Colonic mucosa (tissue), 4 donors: Measurements from ENCODE around the gene CBX7. TPM values are rescaled to one million over a fixed set of nuclear protein-coding genes. Genes with fewer than 3 reads are reported as not detected.

Experiments used
- DNase-seq: peaks from one replicate; pipeline ENCODE4 v3.0.0-alpha.2; 2020
- H3K27ac ChIP-seq: fragments of 200-600 bp; one replicate; pipeline ENCODE4 v1.8.0; 2021
- H3K27me3 ChIP-seq: fragments of 200-600 bp; one replicate; pipeline ENCODE4 v1.8.0; 2021
- H3K36me3 ChIP-seq: fragments of 200-600 bp; one replicate; pipeline ENCODE4 v1.8.0; 2021
- H3K4me1 ChIP-seq: fragments of 200-600 bp; one replicate; pipeline ENCODE4 v1.8.0; 2021; ENCODE audit warnings: mild to moderate bottlenecking
- H3K4me3 ChIP-seq: fragments of 200-600 bp; one replicate; pipeline ENCODE4 v1.8.0; 2021
- H3K9ac ChIP-seq, 2 donors: one replicate each; pipeline ENCODE4 v1.7.0; 2013; ENCODE audit warnings: control low read depth in 2 of 2, low read depth in 2 of 2, low read length in 2 of 2
- H3K9me3 ChIP-seq: fragments of 200-600 bp; one replicate; pipeline ENCODE4 v1.8.0; 2021
- intact Hi-C: fragments of 100-400 bp; cut with DNase I; formaldehyde crosslinking; loops from one replicate; pipeline ENCODE4 v1.14.1; 2022
- total RNA-seq, 2 donors: library from RNA; stranded (reverse); fragmentation: NEBNext Ultra II Directional in 1 of 2; extraction: Animal tissue kit (Norgen Biotek cat#: 25700) in 1 of 2; gene quantifications; one replicate each; pipeline ENCODE4 v1.2.1, GENCODE V29; 2021
- TF ChIP-seq, protein P1 (sequence below): fragments of 200-600 bp; IDR thresholded peaks from one replicate; pipeline ENCODE4 v1.8.0; 2022; ENCODE audit warnings: antibody characterized with exemption, mild to moderate bottlenecking
- donor health status: healthy.
- donor health status: DM: no; HTN: no; CAD: no.
- donor health status: DM: no; HTN: no; CAD: no.

The CBX7 gene
- 10 to 100 TPM; 15.0 to 21.1 TPM for total RNA-seq

- H3K36me3 ChIP-seq: no peaks in the 10 kb centered on the region
- intact Hi-C loops: loop anchor here (5.0 kb wide), 1 partner anchor 165 kb away; the partner anchor contains the start of gene RPL3
- H3K4me3 ChIP-seq: peak within 1 kb of the TSS; percentile 65
- peaks cover 18% of the 10 kb centered on the region for H3K27me3 ChIP-seq
- peak; percentile 94 for DNase-seq
- TF ChIP-seq, protein P1, sequence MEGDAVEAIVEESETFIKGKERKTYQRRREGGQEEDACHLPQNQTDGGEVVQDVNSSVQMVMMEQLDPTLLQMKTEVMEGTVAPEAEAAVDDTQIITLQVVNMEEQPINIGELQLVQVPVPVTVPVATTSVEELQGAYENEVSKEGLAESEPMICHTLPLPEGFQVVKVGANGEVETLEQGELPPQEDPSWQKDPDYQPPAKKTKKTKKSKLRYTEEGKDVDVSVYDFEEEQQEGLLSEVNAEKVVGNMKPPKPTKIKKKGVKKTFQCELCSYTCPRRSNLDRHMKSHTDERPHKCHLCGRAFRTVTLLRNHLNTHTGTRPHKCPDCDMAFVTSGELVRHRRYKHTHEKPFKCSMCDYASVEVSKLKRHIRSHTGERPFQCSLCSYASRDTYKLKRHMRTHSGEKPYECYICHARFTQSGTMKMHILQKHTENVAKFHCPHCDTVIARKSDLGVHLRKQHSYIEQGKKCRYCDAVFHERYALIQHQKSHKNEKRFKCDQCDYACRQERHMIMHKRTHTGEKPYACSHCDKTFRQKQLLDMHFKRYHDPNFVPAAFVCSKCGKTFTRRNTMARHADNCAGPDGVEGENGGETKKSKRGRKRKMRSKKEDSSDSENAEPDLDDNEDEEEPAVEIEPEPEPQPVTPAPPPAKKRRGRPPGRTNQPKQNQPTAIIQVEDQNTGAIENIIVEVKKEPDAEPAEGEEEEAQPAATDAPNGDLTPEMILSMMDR: no peak
- H3K9me3 ChIP-seq: no peaks in the 10 kb centered on the region
- H3K4me1 ChIP-seq: no peaks in the 10 kb centered on the region
- peak within 1 kb of the TSS; percentile 76 to 91 for H3K9ac ChIP-seq
- H3K27ac ChIP-seq: peak within 1 kb of the TSS; percentile 69
Observed at GRCh38 chr22:39152511-39153219, at the start of gene CBX7. Gene CBX7 (minus strand): TSS chr22:39152680. CDS start chr22:39152444, 236 bp downstream.

- Histone ChIP-seq H3K36me3 (no peaks in the 10 kb centered on the region), H3K9me3 (no peaks in the 10 kb centered on the region), H3K27me3 (no peaks in the 10 kb centered on the region), H3K4me1 (no peaks in the 10 kb centered on the region), H3K9ac (no peak overlapping the region), H3K4me3 (no peak overlapping the region), H3K27ac (no peak overlapping the region)
- TF ChIP-seq, protein P1: no peak
- DNase-seq: no peak
- intact Hi-C loops: no loop called here
Observed at GRCh38 chr22:39197578-39197977, 45.1 kb upstream of the CBX7 start.

- no peak overlapping the region for H3K27ac ChIP-seq
- H3K4me3 ChIP-seq: no peak overlapping the region
- H3K9me3 ChIP-seq: no peaks in the 10 kb centered on the region
- no peak for DNase-seq
- intact Hi-C loops: no loop called here
- no peak overlapping the region for H3K9ac ChIP-seq
- H3K4me1 ChIP-seq: no peaks in the 10 kb centered on the region
- no peaks in the 10 kb centered on the region for H3K36me3 ChIP-seq
- TF ChIP-seq, protein P1: no peak
- H3K27me3 ChIP-seq: no peaks in the 10 kb centered on the region
Observed at GRCh38 chr22:39194098-39194497, 41.6 kb upstream of the CBX7 start.

DNA sequence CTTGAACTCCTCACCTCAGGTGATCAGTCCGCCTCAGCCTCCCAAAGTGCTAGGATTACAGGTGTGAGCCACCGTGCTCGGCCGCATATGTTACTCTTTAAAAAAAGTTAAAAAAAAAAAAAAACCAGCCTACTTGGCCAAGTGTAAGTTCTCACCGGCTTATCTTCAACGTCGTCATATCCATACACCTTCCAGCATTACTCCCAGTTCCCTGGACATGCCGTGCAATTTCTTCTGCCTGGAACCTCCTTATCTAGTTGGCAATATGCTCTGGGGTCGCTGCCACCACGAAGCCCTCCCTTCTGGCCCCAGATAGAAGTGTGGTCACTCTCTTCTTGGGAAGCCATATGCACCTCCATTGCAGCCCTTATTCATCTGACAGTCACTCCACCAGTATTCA lies 36.3 kb upstream of the CBX7 start:
- Histone ChIP-seq H3K4me1 (no peaks in the 10 kb centered on the region), H3K27me3 (no peaks in the 10 kb centered on the region), H3K9me3 (no peaks in the 10 kb centered on the region), H3K36me3 (no peaks in the 10 kb centered on the region), H3K4me3 (no peak overlapping the region), H3K27ac (no peak overlapping the region), H3K9ac (no peak overlapping the region)
- DNase-seq: no peak
- TF ChIP-seq, protein P1: no peak
- intact Hi-C loops: no loop called here

GRCh38 chr22:39185601-39186012 lies 33.1 kb upstream of the CBX7 start:
- Histone ChIP-seq H3K4me3 (no peak overlapping the region), H3K27me3 (no peaks in the 10 kb centered on the region), H3K4me1 (no peaks in the 10 kb centered on the region), H3K9ac (no peak overlapping the region), H3K9me3 (no peaks in the 10 kb centered on the region), H3K36me3 (no peaks in the 10 kb centered on the region), H3K27ac (peak overlapping the region; percentile 3)
- no peak for DNase-seq
- TF ChIP-seq, protein P1: no peak
- intact Hi-C loops: no loop called here
